ENCODE results near the gene NKX2-1. TPM values are rescaled to one million over a fixed set of nuclear protein-coding genes. Genes with fewer than 3 reads are reported as not detected.
"Not testable (repeated sequence)": the region's sequence is repeated elsewhere in the genome, so short reads cannot be mapped to it uniquely, and the experiment has no call there.

Gene NKX2-1
- polyA plus RNA-seq, 1 donor (not counting 4 experiments of a cell fraction or from before 2014, with no cell fraction given) = not detected

- no peak overlapping the region for H3K4me3 ChIP-seq (ENCODE audit: control insufficient read depth in 2 of 3, extremely low read depth in 1 of 3, insufficient read depth in 2 of 3, low read depth in 1 of 3, low read length in 3 of 3)
- no peak overlapping the region for H3K9ac ChIP-seq (ENCODE audit: control insufficient read depth, extremely low read depth, insufficient read depth, low read length)
- TF ChIP-seq EZH2 (IDR thresholded peaks at IDR 0.05; ENCODE audit: low read length) (no peak), CTCF (optimal IDR thresholded peaks at IDR 0.05 in 1 of 3, IDR thresholded peaks at IDR 0.05 in 1 of 3, conservative IDR thresholded peaks at IDR 0.05 in 1 of 3; ENCODE audit: extremely low read depth in 1 of 3, insufficient read depth in 2 of 3, low read length in 3 of 3) (no peak)
- no peak overlapping the region for H2AFZ ChIP-seq (ENCODE audit: control insufficient read depth, low read length)
- no peaks in the 10 kb centered on the region for H3K27me3 ChIP-seq (ENCODE audit: control insufficient read depth, extremely low read depth, insufficient read depth, low read length)
- H3K4me1 ChIP-seq (ENCODE audit: control insufficient read depth, extremely low read depth, insufficient read depth, low read length) = peaks cover 7% of the 10 kb centered on the region
- peak overlapping the region; percentile 7 for H3K4me2 ChIP-seq (ENCODE audit: control insufficient read depth, extremely low read depth, insufficient read depth, low read depth, low read length)
- H3K9me1 ChIP-seq (ENCODE audit: control insufficient read depth, extremely low read depth, insufficient read depth, low read length) = no peaks in the 10 kb centered on the region
- H3K36me3 ChIP-seq (ENCODE audit: control insufficient read depth in 2 of 2, extremely low read depth in 1 of 2, insufficient read depth in 2 of 2, low read length in 2 of 2) = no peaks in the 10 kb centered on the region
- dilution Hi-C loops (cut with MboI; ENCODE audit: extremely low pct_ligation_motif_present, low sequenced_read_pairs) = no loop called here
- H3K27ac ChIP-seq (ENCODE audit: control insufficient read depth, insufficient read depth, low read length) = peak overlapping the region; percentile 10
- H3K9me3 ChIP-seq (ENCODE audit: control insufficient read depth, low read depth, low read length) = no peaks in the 10 kb centered on the region
- H4K20me1 ChIP-seq (ENCODE audit: control insufficient read depth, extremely low read depth, insufficient read depth, low read length) = no peaks in the 10 kb centered on the region
- FAIRE-seq (peak; percentile 93), DNase-seq (ENCODE audit: low read depth, low spot score) (peak; percentile 28)
- H3K79me2 ChIP-seq (ENCODE audit: control insufficient read depth, insufficient read depth, low read length) = no peaks in the 10 kb centered on the region
These were observed 41.2 kb downstream of the NKX2-1 start for GRCh38 chr14:36478782-36479181.

GRCh38 chr14:36477266-36477665 lies 42.8 kb downstream of the NKX2-1 start:
- Histone ChIP-seq H4K20me1 (ENCODE audit: control insufficient read depth, extremely low read depth, insufficient read depth, low read length) (no peaks in the 10 kb centered on the region), H3K27ac (ENCODE audit: control insufficient read depth, insufficient read depth, low read length) (no peak overlapping the region), H3K36me3 (ENCODE audit: control insufficient read depth in 2 of 2, extremely low read depth in 1 of 2, insufficient read depth in 2 of 2, low read length in 2 of 2) (no peaks in the 10 kb centered on the region), H3K4me3 (ENCODE audit: control insufficient read depth in 2 of 3, extremely low read depth in 1 of 3, insufficient read depth in 2 of 3, low read depth in 1 of 3, low read length in 3 of 3) (no peak overlapping the region), H3K9me3 (ENCODE audit: control insufficient read depth, low read depth, low read length) (no peaks in the 10 kb centered on the region), H3K4me1 (ENCODE audit: control insufficient read depth, extremely low read depth, insufficient read depth, low read length) (peaks cover 7% of the 10 kb centered on the region), H3K9me1 (ENCODE audit: control insufficient read depth, extremely low read depth, insufficient read depth, low read length) (no peaks in the 10 kb centered on the region), H3K9ac (ENCODE audit: control insufficient read depth, extremely low read depth, insufficient read depth, low read length) (no peak overlapping the region), H3K79me2 (ENCODE audit: control insufficient read depth, insufficient read depth, low read length) (no peaks in the 10 kb centered on the region), H2AFZ (ENCODE audit: control insufficient read depth, low read length) (no peak overlapping the region), H3K27me3 (ENCODE audit: control insufficient read depth, extremely low read depth, insufficient read depth, low read length) (no peaks in the 10 kb centered on the region), H3K4me2 (ENCODE audit: control insufficient read depth, extremely low read depth, insufficient read depth, low read depth, low read length) (no peak overlapping the region)
- FAIRE-seq (no peak), DNase-seq (ENCODE audit: low read depth, low spot score) (no peak)
- no peak for TF ChIP-seq CTCF (optimal IDR thresholded peaks at IDR 0.05 in 1 of 3, IDR thresholded peaks at IDR 0.05 in 1 of 3, conservative IDR thresholded peaks at IDR 0.05 in 1 of 3; ENCODE audit: extremely low read depth in 1 of 3, insufficient read depth in 2 of 3, low read length in 3 of 3)
- no peak for TF ChIP-seq EZH2 (IDR thresholded peaks at IDR 0.05; ENCODE audit: low read length)
- dilution Hi-C loops (cut with MboI; ENCODE audit: extremely low pct_ligation_motif_present, low sequenced_read_pairs) = no loop called here

- H3K9me1 ChIP-seq (ENCODE audit: control insufficient read depth, extremely low read depth, insufficient read depth, low read length); H3K79me2 ChIP-seq (ENCODE audit: control insufficient read depth, insufficient read depth, low read length); H3K27me3 ChIP-seq (ENCODE audit: control insufficient read depth, extremely low read depth, insufficient read depth, low read length); H4K20me1 ChIP-seq (ENCODE audit: control insufficient read depth, extremely low read depth, insufficient read depth, low read length); H3K9ac ChIP-seq (ENCODE audit: control insufficient read depth, extremely low read depth, insufficient read depth, low read length); dilution Hi-C loops (cut with MboI; ENCODE audit: extremely low pct_ligation_motif_present, low sequenced_read_pairs); H3K9me3 ChIP-seq (ENCODE audit: control insufficient read depth, low read depth, low read length); FAIRE-seq; H2AFZ ChIP-seq (ENCODE audit: control insufficient read depth, low read length); DNase-seq (ENCODE audit: low read depth, low spot score); H3K4me2 ChIP-seq (ENCODE audit: control insufficient read depth, extremely low read depth, insufficient read depth, low read depth, low read length); H3K4me3 ChIP-seq (ENCODE audit: control insufficient read depth in 2 of 3, extremely low read depth in 1 of 3, insufficient read depth in 2 of 3, low read depth in 1 of 3, low read length in 3 of 3); H3K4me1 ChIP-seq (ENCODE audit: control insufficient read depth, extremely low read depth, insufficient read depth, low read length); H3K36me3 ChIP-seq (ENCODE audit: control insufficient read depth in 2 of 2, extremely low read depth in 1 of 2, insufficient read depth in 2 of 2, low read length in 2 of 2): not testable (repeated sequence)
- H3K27ac ChIP-seq (ENCODE audit: control insufficient read depth, insufficient read depth, low read length) = peak overlapping the region; percentile 18
These were observed 44.0 kb downstream of the NKX2-1 start for GRCh38 chr14:36476061-36476460.
